GM12878 (cell line): ENCODE data around the gene TLDC2. TPM values are rescaled to one million over a fixed set of nuclear protein-coding genes. Genes with fewer than 3 reads are reported as not detected.

Source experiments
- ATAC-seq: fragments of 200-7000 bp; cut with Tn5 transposase; 3 replicates; pipeline ENCODE4 v1.9.1; 2020; ENCODE audit warnings: mild to moderate bottlenecking, moderate library complexity
- BruUV-seq: library from RNA; stranded (reverse); fragments of 400-500 nt; replicated peaks from 2 replicates; lab custom pipeline; 2021; lab: Mats Ljungman, UMichigan
- CTCF ChIA-PET: fragments of 300-600 bp; sonication (Branson Sonifier 250); formaldehyde crosslinking; extraction: SDS; loops from one replicate; lab custom pipeline; 2021; ENCODE audit warnings: inconsistent platforms; lab: Yijun Ruan, JAX
- POLR2A ChIA-PET: fragments of 350-600 bp; formaldehyde crosslinking; extraction: SDS; loops from one replicate; lab custom pipeline; 2021; ENCODE audit warnings: inconsistent platforms; lab: Charles Lee
- RAD21 ChIA-PET: fragments of 300-600 bp; sonication (Branson Sonifier 250); formaldehyde crosslinking; loops from one replicate; lab custom pipeline; 2023; ENCODE audit warnings: antibody characterized with exemption; ENCODE audit not compliant: unreplicated experiment; lab: Charles Lee
- SMC1A ChIA-PET: fragments of 300-600 bp; sonication (Branson Sonifier 250); formaldehyde crosslinking; loops from one replicate; lab custom pipeline; 2023; ENCODE audit not compliant: unreplicated experiment, uncharacterized antibody; lab: Charles Lee
- DNase-seq: peaks from one replicate; pipeline ENCODE4 v3.0.0-alpha.2; 2011; ENCODE audit warnings: low read depth, low spot score
- FAIRE-seq: peaks from 3 replicates; lab custom pipeline; 2011; peaks lifted over from hg19 to GRCh38; lab: Jason Lieb, UNC
- H2AFZ ChIP-seq: 2 replicates; pipeline ENCODE4 v1.6.0; 2011; ENCODE audit warnings: low read depth, low read length, control low read depth; ENCODE audit not compliant: control insufficient read depth
- H3K27ac ChIP-seq: 2 replicates; pipeline ENCODE4 v1.5.1; 2011; ENCODE audit warnings: control low read depth; ENCODE audit not compliant: control insufficient read depth, insufficient read depth
- H3K27me3 ChIP-seq, 2 experiments: replicated peaks in 1 of 2; 2 replicates each; pipeline versions ENCODE4 v1.6.0 to v1.6.1; 2011; ENCODE audit warnings: low read length in 1 of 2; ENCODE audit not compliant: control insufficient read depth in 2 of 2, insufficient read depth in 2 of 2
- H3K36me3 ChIP-seq, 2 experiments: 2 replicates each; pipeline ENCODE4 v1.5.1; 2011; ENCODE audit warnings: low read length in 1 of 2; ENCODE audit not compliant: control insufficient read depth in 2 of 2, insufficient read depth in 2 of 2
- H3K4me1 ChIP-seq: 2 replicates; pipeline ENCODE4 v1.6.1; 2011; ENCODE audit warnings: mild to moderate bottlenecking, low read length, moderate library complexity, mixed read lengths; ENCODE audit not compliant: control insufficient read depth, insufficient read depth
- H3K4me2 ChIP-seq: 2 replicates; pipeline ENCODE4 v1.6.0; 2011; ENCODE audit warnings: control low read depth; ENCODE audit not compliant: control insufficient read depth, insufficient read depth
- H3K4me3 ChIP-seq: fragments of 200-600 bp; sonication (generic); 2 replicates; pipeline ENCODE4 v1.5.1; 2016
- H3K79me2 ChIP-seq: 2 replicates; pipeline ENCODE4 v1.6.0; 2011; ENCODE audit warnings: low read length; ENCODE audit not compliant: control insufficient read depth, insufficient read depth
- H3K9ac ChIP-seq: 2 replicates; pipeline ENCODE4 v1.8.0; 2011; ENCODE audit warnings: low read length, control low read depth, mixed read lengths; ENCODE audit not compliant: control insufficient read depth, insufficient read depth
- H3K9me3 ChIP-seq: replicated peaks from 3 replicates; pipeline ENCODE4 v1.5.1; 2011; ENCODE audit warnings: mild to moderate bottlenecking, low read length; ENCODE audit not compliant: control insufficient read depth, insufficient read depth
- H4K20me1 ChIP-seq: 2 replicates; pipeline ENCODE4 v1.6.0; 2011; ENCODE audit not compliant: control insufficient read depth, insufficient read depth
- BACH1 ChIP-seq: fragments of 450-650 bp; IDR thresholded peaks from 2 replicates; pipeline ENCODE4 v1.6.1; 2017; ENCODE audit warnings: mild to moderate bottlenecking, borderline replicate concordance
- CTCF ChIP-seq, 3 experiments: IDR thresholded peaks in 2 of 3; conservative IDR thresholded peaks in 1 of 3; 2 replicates each; pipeline ENCODE4 v1.5.1; 2011; ENCODE audit warnings: low read depth in 3 of 3, low read length in 3 of 3, mild to moderate bottlenecking in 3 of 3, control low read depth in 2 of 3, moderate library complexity in 2 of 3, inconsistent platforms in 1 of 3, mixed read lengths in 1 of 3; ENCODE audit not compliant: control insufficient read depth in 2 of 3, insufficient read depth in 1 of 3; ENCODE audit errors: extremely low read depth in 1 of 3
- GATAD2B ChIP-seq: fragments of 450-650 bp; conservative IDR thresholded peaks from 2 replicates; pipeline ENCODE4 v1.6.1; 2017; ENCODE audit warnings: low read depth, mild to moderate bottlenecking, moderate library complexity
- HDAC6 ChIP-seq: fragments of 200-600 bp; sonication (generic); IDR thresholded peaks from one replicate; pipeline ENCODE4 v1.8.0; 2017; ENCODE audit warnings: antibody characterized with exemption; ENCODE audit not compliant: unreplicated experiment
- JUNB ChIP-seq: IDR thresholded peaks from 2 replicates; pipeline ENCODE4 v1.6.1; 2016; ENCODE audit warnings: antibody characterized with exemption, mild to moderate bottlenecking
- KLF5 ChIP-seq: fragments of 450-650 bp; IDR thresholded peaks from 2 replicates; pipeline ENCODE4 v1.6.1; 2014; ENCODE audit warnings: mild to moderate bottlenecking; ENCODE audit not compliant: partially characterized antibody
- MTA3 ChIP-seq: IDR thresholded peaks from 2 replicates; pipeline ENCODE4 v1.6.1; 2012; ENCODE audit warnings: low read length, inconsistent platforms, borderline replicate concordance
- NBN ChIP-seq: fragments of 450-650 bp; IDR thresholded peaks from 2 replicates; pipeline ENCODE4 v1.6.1; 2016
- NFYB ChIP-seq: IDR thresholded peaks from 2 replicates; pipeline ENCODE4 v1.6.1; 2011; ENCODE audit warnings: low read depth, mild to moderate bottlenecking, low read length, improper control_type of control experiment, moderate library complexity; ENCODE audit not compliant: insufficient read depth
- PAX5 ChIP-seq: IDR thresholded peaks from 2 replicates; pipeline ENCODE4 v1.6.1; 2011; ENCODE audit warnings: low read depth, low read length, borderline replicate concordance
- PML ChIP-seq: IDR thresholded peaks from 2 replicates; pipeline ENCODE4 v1.6.1; 2012; ENCODE audit warnings: low read length, inconsistent platforms
- RELA ChIP-seq: fragments of 450-650 bp; IDR thresholded peaks from 2 replicates; pipeline ENCODE4 v1.8.0; 2014; ENCODE audit warnings: borderline replicate concordance; ENCODE audit not compliant: partially characterized antibody
- RELB ChIP-seq: fragments of 450-650 bp; IDR thresholded peaks from 2 replicates; pipeline ENCODE4 v1.6.1; 2017; ENCODE audit warnings: low read depth, mild to moderate bottlenecking, moderate library complexity
- RUNX3 ChIP-seq: IDR thresholded peaks from 2 replicates; pipeline ENCODE4 v1.6.1; 2012; ENCODE audit warnings: low read length, inconsistent platforms
- ZNF384 ChIP-seq: IDR thresholded peaks from 2 replicates; pipeline ENCODE4 v1.6.1; 2012; ENCODE audit warnings: low read depth, mild to moderate bottlenecking, low read length, improper control_type of control experiment, borderline replicate concordance
- WGBS: methylation state at CpG from one replicate; pipeline ENCODE4 v1.1.6; 2016; ENCODE audit warnings: low lambda C conversion rate; ENCODE audit not compliant: insufficient replicate concordance, insufficient coverage; ENCODE audit errors: missing lambda C conversion rate; 5-methylcytosine and 5-hydroxymethylcytosine counted together
- in situ Hi-C: fragments of 300-500 bp; cut with MboI; formaldehyde crosslinking; loops from 9 replicates; pipeline ENCODE4 v1.14.3; 2018; ENCODE audit warnings: mixed read lengths
- intact Hi-C: fragments of 100-400 bp; cut with micrococcal nuclease; formaldehyde crosslinking; loops from one replicate; pipeline ENCODE4 v1.14.2; 2022; ENCODE audit not compliant: unreplicated experiment
- polyA plus RNA-seq, 11 experiments: library from polyadenylated mRNA; depleted of rRNA in 4 of 11; unstranded in 6 of 11; stranded (reverse) in 5 of 11; fragments of >200 nt; fragmentation: Nextera tagmentation in 4 of 11; fragmentation: Illumina TruSeq in 1 of 11; extraction: Ambion mirVana in 4 of 11; extraction: Trizol in 1 of 11; gene quantifications; 1 replicate in 1 of 11; 2 replicates in 10 of 11; pipeline versions ENCODE4 v1.2.1 to v1.2.3, GENCODE V29; 2011 to 2016; ENCODE audit warnings: inconsistent platforms in 2 of 11, missing spikeins in 2 of 11, low read depth in 1 of 11
- total RNA-seq, 4 experiments: library from RNA; depleted of rRNA in 3 of 4; stranded (reverse); fragments of >200 nt in 3 of 4; fragmentation: Illumina TruSeq in 1 of 4; extraction: Trizol in 1 of 4; gene quantifications; 2 replicates each; pipeline versions ENCODE4 v1.2.1 to v1.2.3, GENCODE V29; 2013 to 2021
- TF ChIP-seq, protein P1 (sequence below): fragments of 450-650 bp; formaldehyde crosslinking; IDR thresholded peaks from 2 replicates; pipeline ENCODE4 v1.4.0; 2020; ENCODE audit warnings: mild to moderate bottlenecking, moderate library complexity

Gene TLDC2
- total and polyA plus RNA-seq, 10 of the 15 experiments (the other 5 are each of a cell fraction or from before 2014, with no cell fraction given) = 0.05 to 0.41 (median 0.21) TPM

DNA sequence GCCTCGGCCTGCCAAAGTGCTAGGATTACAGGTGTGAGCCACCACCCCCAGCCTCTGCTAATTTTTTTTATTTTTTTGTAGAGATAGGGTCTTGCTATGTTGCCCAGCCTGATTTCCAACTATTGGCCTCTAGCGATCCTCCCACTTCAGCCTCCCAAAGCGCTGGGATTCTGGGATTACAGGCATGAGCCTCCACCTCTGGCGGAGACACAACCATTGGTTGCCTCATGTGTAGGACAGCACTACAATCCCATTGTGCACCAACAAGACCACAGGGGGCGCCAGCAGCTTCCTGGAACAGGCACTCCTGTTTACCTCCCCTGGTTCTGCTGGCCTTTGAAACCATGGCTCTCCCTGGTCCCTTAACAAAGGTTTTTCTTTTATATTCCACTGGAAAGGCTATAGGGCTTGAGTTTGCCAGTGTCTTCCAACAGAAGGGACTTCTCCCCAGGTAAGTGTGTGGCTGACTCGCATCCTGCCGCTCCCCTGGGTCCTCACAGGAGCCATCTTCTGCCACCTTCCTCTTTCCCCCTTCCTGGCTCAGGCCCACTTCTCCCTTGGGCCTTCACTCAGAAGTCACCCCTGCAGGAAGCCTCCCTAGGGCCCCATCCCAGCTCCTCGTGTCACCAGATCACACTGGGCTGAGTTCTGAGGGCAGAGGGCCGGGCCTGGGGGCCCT is 39.2 kb upstream of the TLDC2 start:
- peak overlapping the region; percentile 78 for H3K4me2 ChIP-seq
- H3K9me3 ChIP-seq = no peaks in the 10 kb centered on the region
- peaks cover 22% of the 10 kb centered on the region for H3K4me1 ChIP-seq
- WGBS = 29% methylated on average over 9 of the region's 9 CpGs
- peaks cover 0 to 3% of the 10 kb centered on the region in 2 experiments; a peak in 2 of 4 replicates for H3K36me3 ChIP-seq
- peak overlapping the region; percentile 63; the same call in 1 of the 2 replicates for H3K4me3 ChIP-seq
- H3K79me2 ChIP-seq = peaks cover 7% of the 10 kb centered on the region
- peak overlapping the region; percentile 67 for H3K9ac ChIP-seq
- POLR2A ChIA-PET = interaction anchor here (0.6 to 6.8 kb wide), 13 partner anchors 9 to 234 kb away, joined by 3 to 114 read pairs (median 5); partner anchors contain the start of gene DSN1
- no peaks in the 10 kb centered on the region for H3K27me3 ChIP-seq
- no peak for DNase-seq
- BruUV-seq = TSS peak; percentile 84
- RAD21 ChIA-PET = interaction anchor here (0.7 to 9.2 kb wide), 19 partner anchors 10 to 370 kb away, joined by 3 to 215 read pairs (median 12); partner anchors contain the start of genes DSN1, RAB5IF, TGIF2 and TLDC2
- CTCF ChIA-PET = interaction anchor here (0.8 to 11.8 kb wide), 22 partner anchors 9 to 365 kb away, joined by 3 to 349 read pairs (median 5); partner anchors contain the start of genes RAB5IF and RBL1
- in situ Hi-C loops = no loop called here
- peak overlapping the region; percentile 82 for H2AFZ ChIP-seq
- ATAC-seq = peak; percentile 79
- FAIRE-seq = peak; percentile 95
- H3K27ac ChIP-seq = peak overlapping the region; percentile 90
- no peaks in the 10 kb centered on the region for H4K20me1 ChIP-seq
- intact Hi-C loops = loop anchor here (1.0 kb wide), 1 partner anchor 51 kb away; no protein-coding TSS in a partner anchor
- SMC1A ChIA-PET = interaction anchor here (0.7 to 4.9 kb wide), 14 partner anchors 10 to 224 kb away, joined by 3 to 51 read pairs (median 12); a partner anchor contains a TSS
- TF ChIP-seq HDAC6 (no peak), CTCF (IDR thresholded peaks at IDR 0.05 in 2 of 3, conservative IDR thresholded peaks at IDR 0.05 in 1 of 3; ENCODE audit: control insufficient read depth in 2 of 3, extremely low read depth in 1 of 3, insufficient read depth in 1 of 3, low read depth in 3 of 3, low read length in 3 of 3) (peak; percentile 79 to 83 (median 82)), RELA (no peak), RELB (peak; percentile 56), ZNF384 (no peak), MTA3 (no peak), PML (no peak), NFYB (no peak), GATAD2B (0 out of 2 replicates have a peak, but pooled peaks have one; percentile 34), JUNB (no peak), NBN (0 out of 2 replicates have a peak, but pooled peaks have one; percentile 45), BACH1 (peak; percentile 6; the same call in 1 of the 2 replicates), PAX5 (0 out of 2 replicates have a peak, but pooled peaks have one; percentile 4), KLF5 (no peak), RUNX3 (peak; percentile 66)
- TF ChIP-seq, protein P1, sequence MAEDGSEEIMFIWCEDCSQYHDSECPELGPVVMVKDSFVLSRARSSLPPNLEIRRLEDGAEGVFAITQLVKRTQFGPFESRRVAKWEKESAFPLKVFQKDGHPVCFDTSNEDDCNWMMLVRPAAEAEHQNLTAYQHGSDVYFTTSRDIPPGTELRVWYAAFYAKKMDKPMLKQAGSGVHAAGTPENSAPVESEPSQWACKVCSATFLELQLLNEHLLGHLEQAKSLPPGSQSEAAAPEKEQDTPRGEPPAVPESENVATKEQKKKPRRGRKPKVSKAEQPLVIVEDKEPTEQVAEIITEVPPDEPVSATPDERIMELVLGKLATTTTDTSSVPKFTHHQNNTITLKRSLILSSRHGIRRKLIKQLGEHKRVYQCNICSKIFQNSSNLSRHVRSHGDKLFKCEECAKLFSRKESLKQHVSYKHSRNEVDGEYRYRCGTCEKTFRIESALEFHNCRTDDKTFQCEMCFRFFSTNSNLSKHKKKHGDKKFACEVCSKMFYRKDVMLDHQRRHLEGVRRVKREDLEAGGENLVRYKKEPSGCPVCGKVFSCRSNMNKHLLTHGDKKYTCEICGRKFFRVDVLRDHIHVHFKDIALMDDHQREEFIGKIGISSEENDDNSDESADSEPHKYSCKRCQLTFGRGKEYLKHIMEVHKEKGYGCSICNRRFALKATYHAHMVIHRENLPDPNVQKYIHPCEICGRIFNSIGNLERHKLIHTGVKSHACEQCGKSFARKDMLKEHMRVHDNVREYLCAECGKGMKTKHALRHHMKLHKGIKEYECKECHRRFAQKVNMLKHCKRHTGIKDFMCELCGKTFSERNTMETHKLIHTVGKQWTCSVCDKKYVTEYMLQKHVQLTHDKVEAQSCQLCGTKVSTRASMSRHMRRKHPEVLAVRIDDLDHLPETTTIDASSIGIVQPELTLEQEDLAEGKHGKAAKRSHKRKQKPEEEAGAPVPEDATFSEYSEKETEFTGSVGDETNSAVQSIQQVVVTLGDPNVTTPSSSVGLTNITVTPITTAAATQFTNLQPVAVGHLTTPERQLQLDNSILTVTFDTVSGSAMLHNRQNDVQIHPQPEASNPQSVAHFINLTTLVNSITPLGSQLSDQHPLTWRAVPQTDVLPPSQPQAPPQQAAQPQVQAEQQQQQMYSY (CRISPR knock-in tag) = no peak
